HG03103 (cell line): ENCODE data around the gene KSR1.
"Not testable (repeated sequence)": the region's sequence is repeated elsewhere in the genome, so short reads cannot be mapped to it uniquely, and the experiment has no call there.

ENCODE experiments used
- ATAC-seq: cut with Tn5 transposase; IDR thresholded peaks from one replicate; pipeline ENCODE4 v1.9.1; 2021; ENCODE audit warnings: low read depth; ENCODE audit not compliant: unreplicated experiment

Gene KSR1

DNA sequence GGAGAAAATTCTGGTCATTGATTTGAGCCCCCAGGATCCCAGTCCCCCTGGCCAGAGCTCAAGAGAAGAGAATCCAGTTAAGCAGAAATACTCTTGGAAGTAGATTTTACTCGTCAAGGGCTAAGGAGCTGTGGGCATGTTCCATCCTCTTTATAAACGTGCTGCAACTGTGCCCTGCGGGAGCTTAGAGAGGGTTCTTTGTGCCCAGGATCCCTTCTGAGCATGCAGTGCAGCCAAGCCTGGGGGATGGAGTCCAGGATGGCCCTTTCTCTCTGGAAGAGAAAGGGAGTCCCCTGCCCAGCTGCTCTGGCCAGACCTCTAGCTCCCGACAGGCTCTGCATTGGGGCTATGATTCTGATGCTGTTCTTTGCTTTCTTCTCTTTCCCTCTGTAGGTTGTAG lies 165.3 kb downstream of the KSR1 start:
- no peak for ATAC-seq

DNA sequence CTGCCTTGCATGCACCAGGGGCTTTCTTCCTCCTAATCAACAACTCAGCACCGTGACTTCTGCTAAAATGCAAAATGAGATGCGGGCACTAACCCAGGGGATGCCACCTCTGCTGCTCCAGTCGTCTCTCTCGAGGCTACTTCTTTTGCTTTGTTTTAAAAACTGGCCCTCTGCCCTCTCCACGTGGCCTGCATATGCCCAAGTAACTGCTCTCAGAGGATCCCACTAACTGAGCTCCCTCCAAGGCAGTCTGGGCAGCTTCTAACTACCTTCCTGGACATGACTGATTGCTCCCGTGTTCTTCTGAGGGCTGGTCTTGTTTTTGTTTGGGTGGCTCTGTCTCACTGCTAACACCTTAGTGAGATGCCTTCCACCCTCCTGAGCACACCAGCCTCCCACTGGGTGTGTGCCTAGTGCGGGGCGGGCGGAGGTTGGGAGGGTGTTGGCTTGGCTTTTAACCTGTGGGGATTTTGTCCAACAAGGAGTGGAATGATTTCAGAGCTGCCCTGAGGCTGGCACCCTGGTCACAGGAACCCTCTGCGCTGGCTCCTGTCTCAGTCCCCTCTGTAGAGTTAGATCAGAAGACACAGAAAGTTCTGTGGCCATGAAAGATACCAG lies 165.8 kb downstream of the KSR1 start:
- ATAC-seq: no peak

DNA sequence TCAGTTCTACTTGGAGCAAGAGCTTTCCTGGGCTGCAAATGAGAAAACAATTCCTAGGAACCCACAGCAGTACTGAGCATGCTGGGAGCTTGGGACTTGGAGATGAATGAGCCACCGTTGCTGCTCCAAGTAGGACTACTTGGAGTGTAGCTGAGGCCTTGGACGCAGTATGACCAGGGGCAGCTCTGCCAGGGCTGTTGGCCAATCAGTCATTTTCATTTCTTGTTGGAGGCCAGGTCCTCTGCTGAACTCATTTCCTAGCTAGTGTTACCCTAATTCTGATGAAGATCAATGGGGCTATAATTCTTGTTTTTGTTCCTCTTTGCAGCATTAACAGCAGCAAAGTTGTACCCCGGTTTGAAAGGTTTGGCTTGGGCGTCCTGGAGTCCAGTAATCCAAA lies 166.7 kb downstream of the KSR1 start:
- ATAC-seq: no peak

DNA sequence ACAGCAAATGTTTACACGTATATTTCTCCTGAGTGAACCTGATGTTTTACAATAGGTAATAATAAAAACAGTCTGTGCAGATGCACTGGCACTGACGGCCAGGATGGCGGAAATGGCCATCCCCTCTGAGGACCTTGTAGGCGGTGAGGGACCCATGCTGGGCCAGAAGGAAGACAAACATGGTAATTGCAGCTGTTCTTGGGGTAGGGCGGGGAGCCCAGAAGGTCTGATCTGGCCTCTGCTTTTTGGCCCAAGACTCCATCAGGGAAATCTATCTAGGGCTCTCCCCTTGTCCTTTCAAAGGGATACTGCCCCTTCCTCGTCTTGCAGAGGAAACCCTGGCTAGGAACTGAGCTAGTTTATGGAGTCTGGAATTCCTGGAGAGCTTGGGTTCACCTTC lies 167.4 kb downstream of the KSR1 start:
- ATAC-seq: no peak

DNA sequence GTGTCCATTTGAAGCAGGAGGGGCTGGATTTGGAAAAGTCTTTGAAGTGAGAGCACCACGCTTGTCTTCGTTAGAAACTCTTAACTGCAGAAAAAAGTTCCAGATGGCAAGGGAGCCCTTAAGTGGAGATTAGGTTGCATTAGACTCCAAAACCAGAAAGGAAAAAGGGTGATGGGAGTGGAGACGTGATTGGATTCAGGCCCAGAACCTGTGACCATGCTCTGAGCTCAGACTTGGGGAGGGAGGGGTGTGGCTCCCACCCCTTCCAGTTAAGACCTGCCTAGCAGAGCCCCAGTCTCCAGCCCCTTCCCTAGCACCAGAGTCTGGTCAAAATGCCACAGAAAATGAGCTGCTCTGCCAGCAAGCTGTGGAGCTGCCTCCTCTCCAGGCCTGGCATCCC lies 168.3 kb downstream of the KSR1 start:
- no peak for ATAC-seq

DNA sequence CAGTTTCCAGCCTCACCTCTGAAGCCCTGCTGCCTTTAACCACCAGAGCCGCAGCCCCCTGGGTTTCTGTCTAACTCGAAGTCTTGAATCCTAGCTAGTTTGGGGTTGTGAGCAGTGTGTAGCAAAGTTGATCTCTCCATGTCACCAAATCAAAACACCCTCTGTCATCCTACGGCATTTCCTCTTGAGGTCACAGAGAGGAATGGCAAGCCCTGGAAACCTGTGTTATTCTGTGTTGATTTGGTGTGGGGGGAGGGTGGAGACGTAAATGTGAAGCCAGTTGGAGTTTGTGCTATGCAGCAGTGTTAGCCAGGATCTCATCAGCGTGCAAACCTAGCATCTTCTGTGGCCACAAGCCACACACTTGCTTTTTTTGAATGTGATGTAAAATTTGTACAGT lies 169.6 kb downstream of the KSR1 start:
- no peak for ATAC-seq

DNA sequence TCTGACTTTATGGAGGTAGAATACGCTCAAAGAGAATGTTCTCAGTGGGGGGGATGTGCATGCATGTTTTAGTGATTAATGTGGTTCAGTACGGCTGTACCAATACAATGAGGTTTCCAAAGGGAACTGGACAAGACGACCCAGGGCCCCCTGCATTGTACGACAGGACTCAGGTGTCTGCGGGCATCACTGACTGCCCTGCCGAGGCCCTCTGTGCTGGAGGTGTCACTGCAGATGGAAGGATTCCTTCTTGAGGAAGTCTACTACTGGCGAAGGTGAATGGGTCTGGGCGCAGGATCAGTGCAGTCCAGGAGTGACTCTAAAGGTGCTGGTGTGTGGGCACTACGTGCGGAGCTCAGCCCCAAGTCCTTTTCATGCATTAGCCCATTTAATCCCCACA lies 171.3 kb downstream of the KSR1 start:
- no peak for ATAC-seq

DNA sequence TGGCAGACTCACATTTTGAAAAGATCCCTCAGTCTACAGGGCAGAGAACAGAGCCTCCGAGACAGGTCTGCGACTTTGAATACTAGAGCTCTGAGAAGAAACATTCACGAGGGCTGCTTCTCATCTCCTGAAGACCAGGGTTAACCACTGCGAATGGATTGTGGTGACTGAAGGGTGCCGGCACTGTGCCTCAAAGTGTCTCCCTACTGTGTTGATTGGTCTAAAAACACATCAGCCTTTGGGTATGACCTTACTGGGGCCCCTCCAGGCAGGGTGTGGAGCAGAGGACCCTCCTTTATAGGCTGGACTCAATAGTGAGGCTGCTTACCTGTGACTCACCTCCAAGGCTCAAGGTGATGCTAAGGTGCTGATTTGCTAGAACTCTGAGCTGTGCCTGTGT lies 172.1 kb downstream of the KSR1 start:
- no peak for ATAC-seq

DNA sequence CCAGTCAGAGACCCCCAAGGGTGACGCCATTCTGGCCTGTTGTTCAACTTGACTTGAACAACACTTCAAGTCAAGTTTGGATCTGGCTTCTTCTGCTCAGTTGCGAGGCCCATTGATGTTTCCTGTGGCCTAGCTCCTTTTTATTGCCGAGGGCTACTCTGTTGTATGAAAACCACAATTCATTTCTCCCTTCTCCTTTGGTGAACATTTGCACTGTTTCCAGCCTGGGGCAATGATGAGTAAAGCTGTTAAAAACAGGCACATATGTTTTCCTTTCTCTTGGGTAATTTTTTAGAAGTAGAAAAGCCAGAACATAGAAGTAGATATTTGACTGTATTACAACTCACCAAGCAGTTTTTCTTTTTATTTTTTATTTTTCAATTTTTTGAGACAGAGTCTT lies 173.0 kb downstream of the KSR1 start:
- ATAC-seq: not testable (repeated sequence)

DNA sequence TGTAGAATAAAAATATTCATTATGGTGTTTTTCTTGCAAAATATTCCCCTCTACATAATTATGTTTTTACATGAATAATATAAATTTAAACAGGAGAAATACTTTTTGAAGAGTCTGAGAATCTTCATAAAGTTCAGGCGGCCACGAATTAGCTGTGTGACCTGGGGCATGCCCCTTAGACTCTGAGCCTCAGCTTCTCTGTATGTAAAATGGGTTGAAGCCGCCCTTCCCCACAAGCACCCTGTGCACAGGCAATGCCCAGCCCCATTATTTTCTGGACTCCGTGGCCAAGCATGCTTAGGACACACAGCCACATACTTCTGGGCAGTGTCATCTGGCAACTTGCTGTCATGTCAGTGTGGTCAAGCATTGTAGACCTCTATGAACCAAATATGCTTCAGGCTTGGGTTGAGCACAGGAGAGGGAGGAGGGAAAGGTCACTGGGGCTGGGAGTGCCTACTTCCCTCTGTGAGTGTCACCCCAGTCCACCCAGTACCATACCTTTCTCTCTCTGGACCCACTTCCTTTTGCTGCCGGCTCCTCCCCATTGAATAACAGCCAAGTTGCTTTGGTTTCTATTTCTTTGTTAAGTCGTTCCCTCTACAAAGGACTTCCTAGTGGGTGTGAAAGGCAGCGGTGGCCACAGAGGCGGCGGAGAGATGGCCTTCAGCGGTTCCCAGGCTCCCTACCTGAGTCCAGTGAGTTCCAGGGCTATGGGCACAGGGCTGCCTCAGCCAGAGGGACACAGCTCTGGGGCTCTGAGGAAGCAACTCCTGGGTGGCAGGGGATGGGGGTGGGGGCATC lies 174.6 kb downstream of the KSR1 start, which contains the start of gene LGALS9:
Gene LGALS9, plus strand, starts transcription at position 582 of the 804 bp plus-strand sequence. Its CDS starts 78 bp downstream, at position 660.
- ATAC-seq: no peak

DNA sequence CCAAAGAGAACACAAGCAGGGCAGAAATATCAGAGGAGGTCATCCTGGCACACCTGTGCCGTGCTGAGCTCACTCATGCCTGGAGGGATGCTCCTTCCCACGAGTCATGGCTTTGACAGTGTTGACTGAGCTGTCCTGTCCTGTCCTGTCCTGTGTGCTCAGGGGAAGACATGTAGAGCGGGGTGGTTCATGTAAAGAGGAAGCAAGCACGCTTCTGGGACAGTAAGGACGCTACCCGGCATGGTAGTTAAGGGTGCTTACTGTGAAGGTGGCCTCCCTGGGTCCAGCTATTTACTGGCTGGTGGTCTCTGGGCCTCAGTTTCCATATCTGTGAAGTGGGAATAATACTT lies 175.1 kb downstream of the KSR1 start:
- no peak for ATAC-seq

DNA sequence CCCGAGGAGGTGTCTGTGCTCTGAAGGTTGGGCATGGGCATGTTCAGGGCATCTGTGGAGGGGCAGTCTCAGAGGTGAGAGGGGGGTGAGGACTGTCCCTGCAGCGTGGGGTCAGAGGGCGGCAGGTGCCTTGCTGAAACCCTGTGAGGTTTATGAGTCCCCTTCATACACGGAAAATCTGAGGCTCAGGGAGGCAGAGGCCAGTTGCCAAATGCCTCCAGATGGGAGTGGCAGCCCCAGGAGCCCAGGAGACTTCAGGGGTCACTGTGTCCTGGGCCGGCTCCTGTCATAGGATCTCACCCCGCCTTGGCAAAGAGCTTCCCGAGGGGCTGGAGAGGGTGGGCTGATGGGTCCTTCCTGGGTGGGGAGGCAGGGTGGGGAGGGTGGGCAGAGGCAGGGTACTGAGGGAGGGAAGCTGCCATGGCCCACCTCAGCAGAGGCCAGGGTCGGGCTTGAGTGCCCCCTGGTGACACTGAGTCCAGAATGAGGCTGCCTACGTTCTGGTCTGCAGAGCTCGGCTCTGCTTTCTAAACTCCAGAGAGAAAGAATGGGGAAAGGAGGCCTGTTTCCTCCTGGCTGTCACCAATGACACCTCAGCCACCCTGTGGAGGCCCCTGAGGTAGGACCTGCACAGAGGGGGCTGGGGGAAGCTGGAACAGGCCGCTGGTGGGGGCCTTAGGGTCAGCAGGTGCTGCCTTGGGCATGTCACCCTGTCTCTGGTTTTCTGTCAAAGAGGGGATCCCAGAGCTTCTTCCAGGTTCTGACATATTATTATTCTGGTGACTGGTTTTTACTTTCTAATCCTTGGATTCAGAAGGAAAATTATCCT lies 175.9 kb downstream of the KSR1 start:
- ATAC-seq: no peak

DNA sequence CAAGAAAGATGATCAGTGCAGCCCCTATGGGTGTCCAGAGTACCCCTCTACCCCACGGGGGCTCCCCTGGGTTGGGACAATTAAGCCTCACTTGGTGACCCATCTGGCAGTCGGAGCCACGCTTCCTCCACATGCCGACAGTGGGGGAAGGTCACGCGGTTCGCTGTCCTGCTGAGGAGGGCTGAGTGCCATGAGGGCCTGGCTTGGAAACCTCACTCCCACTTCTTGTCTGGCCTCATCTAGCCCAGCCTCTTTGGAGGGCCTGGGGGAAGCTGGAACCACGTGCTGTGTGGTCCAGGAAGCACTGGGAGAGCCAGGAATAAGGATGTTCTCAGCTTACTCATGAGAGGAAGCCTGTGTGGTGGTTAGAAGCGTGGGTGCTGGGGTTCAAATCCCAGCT lies 176.5 kb downstream of the KSR1 start:
- ATAC-seq: not testable (repeated sequence)

DNA sequence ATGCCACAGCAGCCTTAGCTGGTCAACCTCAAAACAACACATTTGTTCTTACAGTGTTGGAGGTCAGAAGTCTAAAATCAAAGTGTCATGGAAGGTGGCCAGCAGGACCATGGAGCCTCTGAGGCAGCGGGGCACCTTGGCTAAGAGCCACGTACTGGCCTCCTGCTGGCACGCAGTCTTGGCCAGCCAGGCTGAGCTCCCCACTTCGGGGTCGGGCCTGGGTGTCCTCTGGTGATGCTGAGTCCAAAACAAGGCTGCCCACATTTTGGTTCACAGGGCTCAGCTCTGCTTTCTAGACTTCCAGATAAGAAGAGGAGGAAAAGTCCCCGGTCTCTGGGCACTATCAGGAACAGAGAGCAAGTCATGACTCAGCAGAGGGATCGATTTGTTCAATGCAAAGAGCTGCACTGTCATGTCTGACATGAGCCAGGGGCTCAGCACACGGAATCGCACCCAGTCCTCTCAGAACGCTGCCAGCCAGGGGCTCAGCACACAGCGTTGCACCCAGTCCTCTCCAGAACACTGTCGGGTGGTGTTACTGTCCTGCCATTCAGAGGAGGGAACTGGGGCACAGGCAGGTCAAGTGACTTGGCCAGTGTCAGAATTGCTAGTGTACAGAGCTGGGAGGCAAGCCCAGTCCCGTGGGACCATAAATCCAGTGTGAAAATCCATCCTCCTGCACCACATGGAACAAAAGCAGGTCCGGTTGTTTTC lies 177.2 kb downstream of the KSR1 start:
- no peak for ATAC-seq

DNA sequence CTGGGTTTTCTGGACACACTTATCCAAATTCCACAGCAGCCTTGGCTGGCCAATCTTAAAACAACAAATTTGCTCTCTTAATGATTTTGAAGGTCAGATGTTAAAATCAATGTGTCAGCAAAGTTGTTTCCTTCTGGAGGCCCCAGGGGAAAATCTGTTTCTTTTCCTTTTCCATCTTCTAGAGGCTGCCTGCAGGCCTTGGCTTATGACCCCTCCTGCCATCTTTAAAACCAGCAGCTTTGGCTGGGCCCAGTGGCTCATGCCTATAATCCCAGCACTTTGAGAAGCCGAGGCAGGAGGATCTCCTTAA lies 177.7 kb downstream of the KSR1 start:
- ATAC-seq: no peak

DNA sequence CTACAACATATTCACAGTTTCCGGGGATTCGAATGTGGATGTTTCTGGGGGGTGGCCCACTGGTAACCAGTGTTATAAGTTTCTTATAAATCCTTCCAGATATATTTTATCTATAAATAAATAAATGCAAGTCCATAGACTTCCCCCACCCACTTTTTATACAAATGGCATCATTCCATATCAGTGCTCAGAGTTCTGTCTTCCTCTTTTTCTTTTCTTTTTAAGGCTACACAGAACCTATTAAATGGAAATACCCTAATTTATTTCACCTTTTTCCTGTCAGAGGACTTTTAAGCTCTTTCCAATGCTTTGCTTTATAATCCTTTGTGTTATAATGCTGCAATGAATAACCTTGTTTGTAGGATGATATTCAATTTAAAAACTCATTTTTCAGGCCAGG lies 178.5 kb downstream of the KSR1 start:
- no peak for ATAC-seq

DNA sequence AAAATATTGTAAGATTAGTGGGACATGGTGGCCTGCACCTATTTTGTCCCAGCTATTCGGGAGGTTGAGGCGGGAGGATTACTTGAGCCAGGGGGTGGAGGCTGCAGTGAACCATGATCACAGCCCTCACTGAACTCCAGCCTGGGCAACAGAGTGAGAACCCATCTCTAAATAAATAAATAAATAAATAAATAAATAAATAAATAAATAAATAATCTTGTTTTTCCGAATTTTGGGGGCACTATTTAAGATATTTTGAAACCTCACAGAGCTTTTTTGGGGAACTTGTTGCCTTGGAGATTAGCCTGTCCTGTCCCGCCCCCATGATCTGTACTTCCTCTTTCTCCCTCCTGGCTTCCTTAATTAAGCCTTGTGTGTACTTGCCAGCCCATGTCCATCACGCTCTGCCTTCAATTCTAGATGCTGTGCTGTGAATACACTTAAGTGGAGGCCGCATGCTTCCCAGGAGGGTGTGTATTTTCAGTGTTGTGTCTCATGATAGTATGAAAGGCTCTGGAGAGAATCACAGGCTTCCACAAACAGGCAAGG lies 179.1 kb downstream of the KSR1 start:
- peak; percentile 38 for ATAC-seq

DNA sequence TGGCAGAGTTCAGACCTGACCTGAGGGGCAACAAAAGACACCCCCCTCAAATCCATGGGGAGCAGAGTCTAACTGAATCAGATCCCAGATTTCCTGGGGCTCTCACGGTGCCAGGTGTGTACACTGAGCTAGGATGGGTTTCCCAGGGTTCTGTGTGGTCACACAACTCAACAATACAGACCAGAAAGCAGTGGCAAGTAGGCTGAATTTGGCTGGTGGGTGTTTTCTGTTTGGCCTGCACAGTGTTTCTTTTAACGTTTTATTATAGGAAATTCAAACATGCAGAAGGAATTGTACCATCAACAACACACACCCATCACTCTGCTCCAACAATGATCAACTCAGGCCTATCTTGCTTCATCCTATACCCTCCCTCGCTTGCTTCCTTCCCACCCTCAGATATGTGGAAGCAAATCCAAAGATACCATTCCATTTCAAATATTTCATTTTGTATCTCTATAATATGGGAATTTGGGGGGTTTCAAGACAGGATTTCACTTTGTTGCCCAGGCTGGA lies 179.8 kb downstream of the KSR1 start:
- ATAC-seq: not testable (repeated sequence)

DNA sequence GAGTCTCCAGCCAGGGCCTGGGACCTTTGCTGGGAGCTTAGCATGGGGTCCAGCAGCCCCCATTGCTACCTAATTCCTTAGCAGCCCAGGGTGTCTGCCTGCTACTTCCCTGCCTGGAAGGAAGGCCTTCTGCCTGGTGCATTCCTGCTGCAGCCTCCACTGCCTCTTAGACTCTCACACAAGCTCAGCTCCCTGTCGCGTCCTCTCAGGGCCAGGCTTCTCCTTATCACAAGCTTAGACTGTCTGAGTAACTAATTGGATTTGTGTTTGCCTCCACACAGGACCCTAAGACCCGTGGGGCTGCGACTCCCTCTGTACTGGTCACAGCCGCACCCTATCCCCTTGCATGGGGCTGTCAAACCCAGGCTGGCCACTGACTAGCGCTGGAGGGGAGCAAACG lies 181.6 kb downstream of the KSR1 start:
- not testable (repeated sequence) for ATAC-seq

DNA sequence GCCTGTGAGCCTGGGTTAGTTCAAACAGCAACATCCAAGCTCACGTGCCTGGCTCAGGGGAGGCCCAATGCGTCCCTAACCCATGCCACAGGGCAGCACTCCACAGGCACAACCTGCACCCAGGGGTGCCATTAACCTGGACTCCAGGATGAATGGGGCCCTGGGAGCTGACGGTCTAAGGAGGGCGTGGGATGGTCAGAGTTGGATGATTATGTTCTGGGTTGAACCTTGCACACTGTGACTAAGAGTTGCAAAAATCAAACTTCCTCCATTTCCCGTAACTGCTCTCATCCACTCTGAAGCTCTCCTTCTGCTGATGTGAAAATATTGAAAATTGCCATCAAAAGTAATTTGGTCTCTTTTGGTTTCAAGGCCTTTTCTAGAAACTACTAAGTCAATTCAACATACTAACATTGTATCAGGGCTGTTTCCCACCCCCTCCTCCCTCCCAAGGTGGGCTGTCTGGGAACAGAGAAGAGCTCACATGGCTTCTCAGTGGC lies 182.2 kb downstream of the KSR1 start:
- ATAC-seq: not testable (repeated sequence)
